Tibial nerve (tissue), 4 donors: ENCODE measurements around the gene NAT10. TPM values are rescaled to one million over a fixed set of nuclear protein-coding genes. Genes with fewer than 3 reads are reported as not detected.

Experiments used
- DNase-seq, 2 donors: peaks; one replicate each; pipeline ENCODE4 v3.0.0-alpha.2; 2019; ENCODE audit warnings: low spot score in 2 of 2
- H3K27ac ChIP-seq, 4 donors: fragments of 200-600 bp; sonication (generic) in 3 of 4; one replicate each; pipeline ENCODE4 v1.5.1; 2017 to 2019; ENCODE audit warnings: mild to moderate bottlenecking in 1 of 4
- H3K27me3 ChIP-seq, 2 donors: fragments of 200-600 bp; sonication (generic) in 1 of 2; one replicate each; pipeline versions ENCODE4 v1.5.1 to v1.6.0; 2017 to 2019
- H3K36me3 ChIP-seq, 3 donors: fragments of 200-600 bp; sonication (generic); one replicate each; pipeline ENCODE4 v1.5.1; 2018 to 2019
- H3K4me1 ChIP-seq, 4 donors: fragments of 200-600 bp; sonication (generic) in 3 of 4; one replicate each; pipeline ENCODE4 v1.5.1; 2017 to 2019
- H3K4me3 ChIP-seq, 4 donors: fragments of 200-600 bp; sonication (generic) in 3 of 4; one replicate each; pipeline ENCODE4 v1.5.1; 2017 to 2019; ENCODE audit warnings: mild to moderate bottlenecking in 1 of 4, moderate library complexity in 1 of 4
- H3K9me3 ChIP-seq, 4 donors: fragments of 200-600 bp; sonication (generic) in 3 of 4; one replicate each; pipeline ENCODE4 v1.5.1; 2017 to 2019
- CTCF ChIP-seq, 5 experiments: fragments of 200-600 bp in 3 of 5; fragments of 450-650 bp in 2 of 5; sonication (generic) in 3 of 5; IDR thresholded peaks; one replicate each; pipeline ENCODE4 v1.5.1; 2016 to 2019; ENCODE audit warnings: antibody characterized with exemption in 5 of 5, mild to moderate bottlenecking in 3 of 5, moderate library complexity in 2 of 5
- EP300 ChIP-seq, 2 donors: sonication (generic); formaldehyde crosslinking; IDR thresholded peaks; one replicate each; pipeline ENCODE4 v1.6.1; 2017; ENCODE audit warnings: antibody characterized with exemption in 2 of 2, mild to moderate bottlenecking in 1 of 2
- POLR2A ChIP-seq, 2 donors: fragments of 450-650 bp; IDR thresholded peaks; one replicate each; pipeline ENCODE4 v1.6.1; 2017; ENCODE audit warnings: antibody characterized with exemption in 2 of 2, mild to moderate bottlenecking in 2 of 2, moderate library complexity in 2 of 2
- WGBS, 2 donors: methylation state at CpG; one replicate each; pipeline ENCODE4 v1.1.5; 2018; 5-methylcytosine and 5-hydroxymethylcytosine counted together
- total RNA-seq, 4 donors: library from RNA; depleted of rRNA; stranded (reverse); fragments of >200 nt; gene quantifications; one replicate each; pipeline ENCODE4 v1.1.0, GENCODE V29; 2016

NAT10 gene
- total RNA-seq, result 10 to 100 TPM; 34.3 to 41.4 (median 38.7) TPM

GRCh38 chr11:34105079-34105956 is at the start of gene NAT10:
Gene NAT10, plus strand, starts transcription at chr11:34105629. Its CDS starts 2,597 bp downstream, at chr11:34108226.
- Histone ChIP-seq H3K9me3 (no peaks in the 10 kb centered on the region), H3K36me3 (peaks cover 2 to 39% (median 6%) of the 10 kb centered on the region in 3 donors), H3K27me3 (no peaks in the 10 kb centered on the region), H3K4me1 (peaks cover 3 to 32% (median 9%) of the 10 kb centered on the region in 4 donors), H3K27ac (peak within 1 kb of the TSS; percentile 86 to 98 (median 90)), H3K4me3 (peak within 1 kb of the TSS; percentile 81 to 96 (median 92))
- DNase-seq, result peak; percentile 92 to 97
- TF ChIP-seq CTCF (IDR thresholded peaks at IDR 0.05) (peak in 2 of 5 experiments; percentile 29 to 52), POLR2A (IDR thresholded peaks at IDR 0.05) (peak; percentile 66 to 84), EP300 (IDR thresholded peaks at IDR 0.05) (peak; percentile 88 to 99)
- 0% methylated on average over 48 to 53 of the region's 55 CpGs for WGBS, 2 donors

DNA sequence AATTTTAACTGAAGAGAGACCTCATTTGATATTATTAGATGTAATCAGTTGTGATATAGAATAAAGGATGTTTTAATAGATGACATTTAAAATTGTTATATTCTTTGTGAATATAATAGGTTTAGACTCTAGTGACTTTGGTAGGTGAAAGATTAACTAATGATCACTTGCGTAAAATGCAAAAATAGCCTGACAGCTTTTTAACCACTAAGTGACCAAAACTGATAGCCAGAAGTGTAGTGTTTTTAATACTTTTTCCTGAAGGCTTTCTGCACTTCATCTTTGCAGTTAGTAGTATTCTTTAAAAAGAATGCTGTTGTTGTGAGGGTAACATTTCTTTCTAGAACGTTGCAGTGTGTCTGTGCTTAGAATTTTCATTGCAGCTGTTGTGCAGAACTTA is 48.8 kb upstream of the NAT10 start:
- Histone ChIP-seq H3K9me3 (no peaks in the 10 kb centered on the region), H3K27ac (peak overlapping the region in 1 of 4 donors; percentile 23), H3K4me3 (no peak overlapping the region), H3K27me3 (no peaks in the 10 kb centered on the region), H3K4me1 (peaks cover 0 to 80% (median 46%) of the 10 kb centered on the region in 4 donors), H3K36me3 (peaks cover 0 to 10% (median 0%) of the 10 kb centered on the region in 3 donors)
- TF ChIP-seq POLR2A (IDR thresholded peaks at IDR 0.05) (no peak), EP300 (IDR thresholded peaks at IDR 0.05) (no peak), CTCF (IDR thresholded peaks at IDR 0.05) (no peak)
- no peak for DNase-seq
- WGBS, 2 donors, result 25% methylated on average over 2 of the region's 2 CpGs

DNA sequence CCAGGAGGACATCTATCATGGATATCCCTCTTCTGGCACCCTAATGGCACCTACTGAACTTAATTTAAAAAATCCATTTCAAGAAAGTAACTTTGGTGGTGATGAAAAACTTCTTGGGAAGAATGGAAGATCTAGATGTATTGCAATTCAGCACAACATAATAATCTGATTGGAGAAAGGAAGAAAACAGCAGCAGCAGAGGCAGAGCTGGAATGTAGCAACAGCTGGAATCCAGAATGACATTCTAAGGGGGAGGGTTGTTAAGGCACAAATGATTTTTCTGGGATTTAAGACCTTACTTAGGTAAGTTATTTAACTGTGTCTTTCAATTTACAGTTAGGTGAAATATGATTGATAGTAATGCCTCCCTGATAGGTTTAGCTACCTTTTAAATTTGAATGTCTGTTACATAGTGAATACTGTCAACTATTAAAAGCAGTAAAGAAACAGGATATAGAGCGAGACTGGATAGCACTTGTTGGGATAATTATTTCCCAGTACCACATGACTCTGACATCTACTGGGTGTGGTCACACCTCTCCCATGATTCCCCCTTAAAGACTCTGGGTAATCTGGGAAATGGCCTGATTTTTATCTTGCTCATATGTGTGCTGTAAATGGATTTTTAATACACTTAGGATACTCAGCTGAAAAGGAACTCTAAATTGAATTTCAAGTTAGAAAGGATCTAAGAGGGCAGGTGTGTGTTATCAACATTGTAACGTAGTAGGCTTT is 42.2 kb upstream of the NAT10 start:
- TF ChIP-seq CTCF (IDR thresholded peaks at IDR 0.05) (no peak), EP300 (IDR thresholded peaks at IDR 0.05) (no peak), POLR2A (IDR thresholded peaks at IDR 0.05) (no peak)
- no peaks in the 10 kb centered on the region for H3K9me3 ChIP-seq
- 83 to 92% methylated on average over 2 of the region's 2 CpGs for WGBS, 2 donors

GRCh38 chr11:34064291-34064690 is 41.1 kb upstream of the NAT10 start:
- H3K4me1 ChIP-seq, result peaks cover 0 to 77% (median 23%) of the 10 kb centered on the region in 4 donors
- H3K9me3 ChIP-seq, result no peaks in the 10 kb centered on the region
- DNase-seq, result no peak
- peaks cover 0 to 10% (median 0%) of the 10 kb centered on the region in 3 donors for H3K36me3 ChIP-seq
- 90 to 94% methylated on average over 2 of the region's 2 CpGs for whole genome bisulfite sequencing, 2 donors
- TF ChIP-seq EP300 (IDR thresholded peaks at IDR 0.05), result no peak
- TF ChIP-seq CTCF (IDR thresholded peaks at IDR 0.05), result no peak
- no peak for TF ChIP-seq POLR2A (IDR thresholded peaks at IDR 0.05)
- no peaks in the 10 kb centered on the region for H3K27me3 ChIP-seq
- H3K27ac ChIP-seq, result no peak overlapping the region
- H3K4me3 ChIP-seq, result no peak overlapping the region

More for the DNA sequence above, 42.2 kb upstream of the NAT10 start:
- H3K4me1 ChIP-seq, result peaks cover 0 to 78% (median 24%) of the 10 kb centered on the region in 4 donors
- no peaks in the 10 kb centered on the region for H3K27me3 ChIP-seq
- H3K4me3 ChIP-seq, result no peak overlapping the region
- no peak for DNase-seq
- peaks cover 0 to 10% (median 0%) of the 10 kb centered on the region in 3 donors for H3K36me3 ChIP-seq
- H3K27ac ChIP-seq, result no peak overlapping the region
